Adipocyte (in vitro differentiated cells): ENCODE measurements around the gene ELF1.
"Not testable (repeated sequence)": the region's sequence is repeated elsewhere in the genome, so short reads cannot be mapped to it uniquely, and the experiment has no call there.

Experiments used
- DNase-seq: peaks from one replicate; pipeline ENCODE4 v3.0.0-alpha.2; 2015; ENCODE audit warnings: low read depth
- H3K27me3 ChIP-seq: replicated peaks from 2 replicates; pipeline ENCODE4 v1.7.0; 2013; ENCODE audit warnings: mild to moderate bottlenecking, low read length, moderate library complexity; ENCODE audit not compliant: control insufficient read depth, insufficient read depth
- H3K36me3 ChIP-seq: 2 replicates; pipeline ENCODE4 v1.7.0; 2013; ENCODE audit warnings: low read length, mild to moderate bottlenecking, moderate library complexity; ENCODE audit not compliant: control insufficient read depth, insufficient read depth, severe bottlenecking
- H3K4me1 ChIP-seq: 2 replicates; pipeline ENCODE4 v1.7.0; 2013; ENCODE audit warnings: mild to moderate bottlenecking, low read length, moderate library complexity; ENCODE audit not compliant: control insufficient read depth, insufficient read depth
- H3K4me3 ChIP-seq: 2 replicates; pipeline ENCODE4 v1.7.0; 2013; ENCODE audit warnings: mild to moderate bottlenecking, low read length, moderate library complexity
- H3K9ac ChIP-seq: 2 replicates; pipeline ENCODE4 v1.7.0; 2013; ENCODE audit warnings: mild to moderate bottlenecking, low read length, moderate library complexity
- H3K9me3 ChIP-seq: 2 replicates; pipeline ENCODE4 v1.7.0; 2013; ENCODE audit warnings: mild to moderate bottlenecking, low read length, moderate library complexity; ENCODE audit not compliant: control insufficient read depth

The ELF1 gene

DNA sequence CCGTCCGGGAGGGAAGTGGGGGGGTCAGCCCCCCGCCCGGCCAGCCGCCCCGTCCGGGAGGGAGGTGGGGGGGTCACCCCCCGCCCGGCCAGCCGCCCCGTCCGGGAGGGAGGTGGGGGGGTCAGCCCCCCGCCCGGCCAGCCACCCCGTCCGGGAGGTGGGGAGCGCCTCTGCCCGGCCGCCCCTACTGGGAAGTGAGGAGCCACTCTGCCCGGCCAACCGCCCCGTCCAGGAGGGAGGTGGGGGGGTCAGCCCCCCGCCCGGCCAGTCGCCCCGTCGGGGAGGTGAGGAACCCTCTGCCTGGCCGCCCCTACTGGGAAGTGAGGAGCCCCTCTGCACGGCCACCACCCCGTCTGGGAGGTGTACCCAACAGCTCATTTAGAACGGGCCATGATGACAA, 118.1 kb downstream of the ELF1 start:
- H3K9ac ChIP-seq, H3K4me3 ChIP-seq, H3K36me3 ChIP-seq, H3K27me3 ChIP-seq, H3K9me3 ChIP-seq, DNase-seq, H3K4me1 ChIP-seq: not testable (repeated sequence)

DNA sequence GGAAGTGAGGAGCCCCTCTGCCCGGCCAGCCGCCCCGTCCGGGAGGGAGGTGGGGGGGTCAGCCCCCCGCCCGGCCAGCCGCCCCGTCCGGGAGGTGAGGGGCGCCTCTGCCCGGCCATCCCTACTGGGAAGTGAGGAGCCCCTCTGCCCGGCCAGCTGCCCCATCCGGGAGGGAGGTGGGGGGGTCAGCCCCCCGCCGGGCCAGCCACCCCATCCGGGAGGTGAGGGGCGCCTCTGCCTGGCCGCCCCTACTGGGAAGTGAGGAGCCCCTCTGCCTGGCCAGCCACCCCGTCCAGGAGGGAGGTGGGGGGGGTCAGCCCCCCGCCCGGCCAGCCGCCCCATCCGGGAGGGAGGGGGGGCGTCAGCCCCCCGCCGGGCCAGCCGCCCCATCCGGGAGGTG, 118.5 kb downstream of the ELF1 start:
- not testable (repeated sequence) for H3K9me3 ChIP-seq, H3K36me3 ChIP-seq, H3K27me3 ChIP-seq, H3K4me1 ChIP-seq, DNase-seq, H3K9ac ChIP-seq, H3K4me3 ChIP-seq

DNA sequence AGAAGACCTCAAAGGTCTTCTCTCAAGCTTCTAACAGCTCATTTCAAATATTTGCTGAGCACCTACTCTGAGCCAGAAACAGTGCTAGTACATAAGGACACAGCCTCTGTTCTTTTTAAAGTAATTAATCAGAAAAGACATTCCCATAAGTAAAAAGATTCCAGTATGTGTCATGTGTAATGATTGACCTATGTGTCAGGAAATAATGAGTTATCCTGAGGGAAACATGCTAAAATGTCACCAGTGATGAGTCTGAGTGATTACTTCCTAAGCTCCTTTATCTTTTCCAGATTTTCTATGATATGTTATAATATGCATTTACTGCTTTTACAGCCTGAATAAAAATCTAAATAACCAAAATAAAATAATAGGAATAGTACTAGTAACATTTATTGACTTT, 122.1 kb downstream of the ELF1 start:
- Histone ChIP-seq H3K4me3 (no peak overlapping the region), H3K9ac (no peak overlapping the region), H3K4me1 (no peaks in the 10 kb centered on the region), H3K27me3 (no peaks in the 10 kb centered on the region), H3K36me3 (no peaks in the 10 kb centered on the region), H3K9me3 (no peaks in the 10 kb centered on the region)
- no peak for DNase-seq

DNA sequence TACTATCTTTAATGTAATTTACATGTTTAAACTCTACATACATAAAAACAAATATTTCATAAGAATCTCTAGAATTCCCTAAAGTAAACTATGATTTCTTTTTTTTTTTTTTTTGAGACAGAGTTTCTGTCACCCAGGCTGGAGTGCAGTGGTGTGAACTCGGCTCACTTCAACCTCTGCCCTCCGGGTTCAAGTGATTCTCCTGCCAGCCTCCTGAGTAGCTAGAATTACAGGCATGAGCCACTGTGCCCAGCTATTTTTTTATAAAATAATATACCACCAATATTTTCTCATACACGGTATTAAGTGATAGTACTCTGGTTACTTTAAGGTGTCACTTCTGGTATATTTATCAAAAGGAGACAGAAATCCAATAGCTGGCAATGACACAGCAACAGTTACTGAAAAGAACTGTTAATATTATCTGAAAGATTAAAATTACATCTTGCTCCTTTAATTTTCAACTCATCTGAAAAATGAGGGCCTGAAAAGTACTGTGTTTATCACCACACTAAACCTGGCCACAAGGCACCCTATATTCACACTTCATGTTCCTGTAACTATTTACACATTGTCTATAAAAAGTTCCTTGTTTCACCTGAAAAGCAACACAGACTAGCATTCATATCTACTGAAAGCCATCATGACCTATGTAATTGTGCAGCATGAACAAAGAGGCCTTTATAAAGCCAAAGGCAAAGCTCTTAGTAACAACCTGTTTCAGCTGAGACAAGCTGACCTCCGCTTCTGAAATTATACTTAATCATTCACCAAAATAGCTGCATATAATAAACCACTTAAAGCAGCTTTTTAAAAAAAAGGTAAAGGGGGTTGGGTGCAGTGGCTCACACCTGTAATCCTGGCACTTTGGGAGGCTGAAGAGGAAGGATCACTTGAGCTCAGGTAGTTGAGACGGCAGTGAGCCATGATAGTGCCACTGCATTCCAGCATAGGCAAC, 123.6 kb downstream of the ELF1 start:
- Histone ChIP-seq H3K4me3 (no peak overlapping the region), H3K9me3 (no peaks in the 10 kb centered on the region), H3K27me3 (no peaks in the 10 kb centered on the region), H3K36me3 (no peaks in the 10 kb centered on the region), H3K4me1 (no peaks in the 10 kb centered on the region), H3K9ac (no peak overlapping the region)
- DNase-seq = no peak

DNA sequence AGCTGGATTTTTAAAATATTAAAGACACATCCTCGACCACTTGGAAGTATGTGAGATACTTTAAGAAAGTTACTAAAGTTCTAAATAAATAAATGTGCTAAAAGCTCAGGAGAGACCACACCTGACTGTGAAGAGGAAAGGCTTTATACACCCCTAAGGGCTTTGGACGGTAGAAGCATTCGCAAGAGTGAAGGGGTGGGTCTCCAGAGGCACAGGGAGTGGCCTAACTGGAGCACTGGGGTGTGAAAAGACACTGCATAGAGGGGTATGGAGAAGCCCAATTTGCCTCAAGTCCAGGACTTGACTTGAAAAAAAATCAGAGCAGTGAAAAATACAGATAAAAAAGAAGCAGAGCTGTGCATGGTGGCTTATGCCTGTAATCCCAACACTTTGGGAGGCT, 125.5 kb downstream of the ELF1 start:
- H3K4me1 ChIP-seq, H3K4me3 ChIP-seq, H3K27me3 ChIP-seq, H3K9ac ChIP-seq, H3K36me3 ChIP-seq, DNase-seq, H3K9me3 ChIP-seq: not testable (repeated sequence)

DNA sequence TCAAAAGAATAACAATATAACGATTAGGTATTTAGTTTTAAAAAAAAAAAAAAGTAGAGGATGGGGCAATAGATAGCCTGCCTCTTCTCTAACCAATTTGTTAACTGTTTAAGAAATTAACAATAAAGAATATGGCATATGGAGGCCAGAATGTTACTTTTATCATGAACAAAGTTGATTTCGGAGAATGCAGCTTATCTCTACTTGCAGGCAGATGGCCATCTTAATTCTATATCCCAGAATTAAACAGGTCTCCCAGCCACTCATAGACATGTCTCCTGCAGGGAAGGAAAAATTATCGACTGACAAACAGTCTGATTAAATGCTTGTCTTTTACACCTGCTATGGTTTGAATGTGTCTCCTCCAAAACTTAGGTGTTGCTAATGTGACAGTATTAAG, 133.1 kb downstream of the ELF1 start:
- no peak overlapping the region for H3K9ac ChIP-seq
- H3K9me3 ChIP-seq = no peaks in the 10 kb centered on the region
- no peak overlapping the region for H3K4me3 ChIP-seq
- H3K4me1 ChIP-seq = no peaks in the 10 kb centered on the region
- DNase-seq = no peak
- no peaks in the 10 kb centered on the region for H3K27me3 ChIP-seq
- H3K36me3 ChIP-seq = no peaks in the 10 kb centered on the region

DNA sequence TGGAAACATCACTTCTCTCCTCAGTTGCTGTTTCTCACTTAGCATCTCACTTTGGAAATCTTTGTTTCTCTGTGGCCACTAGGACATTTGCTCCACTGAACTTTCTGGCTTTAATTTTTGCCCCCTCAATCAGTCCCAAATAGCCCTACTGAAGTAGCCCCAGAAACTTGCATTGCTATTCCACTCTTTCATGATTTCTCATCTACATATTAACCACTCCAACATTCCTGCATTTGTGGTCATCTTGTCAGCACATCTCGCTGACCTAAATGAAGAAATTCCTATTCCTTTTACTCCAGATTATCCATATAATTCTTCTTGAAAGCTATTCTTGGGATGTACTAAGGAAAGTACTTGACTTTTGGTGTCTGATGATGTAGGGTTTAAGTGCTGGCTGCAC, 134.9 kb downstream of the ELF1 start:
- H3K36me3 ChIP-seq, DNase-seq, H3K4me1 ChIP-seq, H3K4me3 ChIP-seq, H3K27me3 ChIP-seq, H3K9me3 ChIP-seq, H3K9ac ChIP-seq: not testable (repeated sequence)
